Tibial nerve (tissue), 4 donors: ENCODE results near the gene KLRD1. TPM values are rescaled to one million over a fixed set of nuclear protein-coding genes. Genes with fewer than 3 reads are reported as not detected.

Experiments used
- DNase-seq, 2 donors: peaks; one replicate each; pipeline ENCODE4 v3.0.0-alpha.2; 2019; ENCODE audit warnings: low spot score in 2 of 2
- H3K27ac ChIP-seq, 4 donors: fragments of 200-600 bp; sonication (generic) in 3 of 4; one replicate each; pipeline ENCODE4 v1.5.1; 2017 to 2019; ENCODE audit warnings: mild to moderate bottlenecking in 1 of 4
- H3K27me3 ChIP-seq, 2 donors: fragments of 200-600 bp; sonication (generic) in 1 of 2; one replicate each; pipeline versions ENCODE4 v1.5.1 to v1.6.0; 2017 to 2019
- H3K36me3 ChIP-seq, 3 donors: fragments of 200-600 bp; sonication (generic); one replicate each; pipeline ENCODE4 v1.5.1; 2018 to 2019
- H3K4me1 ChIP-seq, 4 donors: fragments of 200-600 bp; sonication (generic) in 3 of 4; one replicate each; pipeline ENCODE4 v1.5.1; 2017 to 2019
- H3K4me3 ChIP-seq, 4 donors: fragments of 200-600 bp; sonication (generic) in 3 of 4; one replicate each; pipeline ENCODE4 v1.5.1; 2017 to 2019; ENCODE audit warnings: mild to moderate bottlenecking in 1 of 4, moderate library complexity in 1 of 4
- H3K9me3 ChIP-seq, 4 donors: fragments of 200-600 bp; sonication (generic) in 3 of 4; one replicate each; pipeline ENCODE4 v1.5.1; 2017 to 2019
- EP300 ChIP-seq, 2 donors: sonication (generic); formaldehyde crosslinking; IDR thresholded peaks; one replicate each; pipeline ENCODE4 v1.6.1; 2017; ENCODE audit warnings: antibody characterized with exemption in 2 of 2, mild to moderate bottlenecking in 1 of 2
- POLR2A ChIP-seq, 2 donors: fragments of 450-650 bp; IDR thresholded peaks; one replicate each; pipeline ENCODE4 v1.6.1; 2017; ENCODE audit warnings: antibody characterized with exemption in 2 of 2, mild to moderate bottlenecking in 2 of 2, moderate library complexity in 2 of 2
- WGBS, 2 donors: methylation state at CpG; one replicate each; pipeline ENCODE4 v1.1.5; 2018; 5-methylcytosine and 5-hydroxymethylcytosine counted together
- total RNA-seq, 4 donors: library from RNA; depleted of rRNA; stranded (reverse); fragments of >200 nt; gene quantifications; one replicate each; pipeline ENCODE4 v1.1.0, GENCODE V29; 2016
- TF ChIP-seq, protein P1 (sequence below), 5 experiments: fragments of 200-600 bp in 3 of 5; fragments of 450-650 bp in 2 of 5; sonication (generic) in 3 of 5; IDR thresholded peaks; one replicate each; pipeline ENCODE4 v1.5.1; 2016 to 2019; ENCODE audit warnings: antibody characterized with exemption in 5 of 5, mild to moderate bottlenecking in 3 of 5, moderate library complexity in 2 of 5

Gene KLRD1
- total RNA-seq, 4 donors from 2014 or later: 0.90 to 2.4 (median 1.4) TPM

- H3K4me1 ChIP-seq: no peaks in the 10 kb centered on the region
- H3K36me3 ChIP-seq: no peaks in the 10 kb centered on the region
- H3K27me3 ChIP-seq: no peaks in the 10 kb centered on the region
- H3K4me3 ChIP-seq: no peak overlapping the region
- H3K9me3 ChIP-seq: no peaks in the 10 kb centered on the region
- no peak for DNase-seq
- TF ChIP-seq, protein P1, sequence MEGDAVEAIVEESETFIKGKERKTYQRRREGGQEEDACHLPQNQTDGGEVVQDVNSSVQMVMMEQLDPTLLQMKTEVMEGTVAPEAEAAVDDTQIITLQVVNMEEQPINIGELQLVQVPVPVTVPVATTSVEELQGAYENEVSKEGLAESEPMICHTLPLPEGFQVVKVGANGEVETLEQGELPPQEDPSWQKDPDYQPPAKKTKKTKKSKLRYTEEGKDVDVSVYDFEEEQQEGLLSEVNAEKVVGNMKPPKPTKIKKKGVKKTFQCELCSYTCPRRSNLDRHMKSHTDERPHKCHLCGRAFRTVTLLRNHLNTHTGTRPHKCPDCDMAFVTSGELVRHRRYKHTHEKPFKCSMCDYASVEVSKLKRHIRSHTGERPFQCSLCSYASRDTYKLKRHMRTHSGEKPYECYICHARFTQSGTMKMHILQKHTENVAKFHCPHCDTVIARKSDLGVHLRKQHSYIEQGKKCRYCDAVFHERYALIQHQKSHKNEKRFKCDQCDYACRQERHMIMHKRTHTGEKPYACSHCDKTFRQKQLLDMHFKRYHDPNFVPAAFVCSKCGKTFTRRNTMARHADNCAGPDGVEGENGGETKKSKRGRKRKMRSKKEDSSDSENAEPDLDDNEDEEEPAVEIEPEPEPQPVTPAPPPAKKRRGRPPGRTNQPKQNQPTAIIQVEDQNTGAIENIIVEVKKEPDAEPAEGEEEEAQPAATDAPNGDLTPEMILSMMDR (IDR thresholded peaks at IDR 0.05): no peak
- TF ChIP-seq EP300 (IDR thresholded peaks at IDR 0.05) (no peak), POLR2A (IDR thresholded peaks at IDR 0.05) (no peak)
- no peak overlapping the region for H3K27ac ChIP-seq
These were observed 16.6 kb upstream of the KLRD1 start for GRCh38 chr12:10291030-10291429.

DNA sequence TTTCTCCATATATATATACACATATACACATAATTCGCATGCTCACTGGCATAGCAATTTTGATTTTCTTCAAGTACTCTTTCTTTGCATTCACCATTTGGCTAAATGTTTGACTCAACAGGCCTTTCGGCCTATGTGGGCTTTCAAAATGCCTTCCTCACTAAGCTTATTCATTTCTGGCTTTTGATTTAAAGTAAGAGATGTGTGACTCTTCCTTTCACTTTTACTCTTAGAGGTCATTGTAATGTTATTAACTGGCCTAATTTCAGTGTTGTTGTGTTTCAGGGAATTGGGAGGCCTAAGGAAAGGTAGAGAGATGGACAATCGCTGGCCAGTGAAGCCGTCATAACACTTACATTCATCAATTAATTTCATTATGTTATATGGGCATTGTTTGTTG is 14.5 kb upstream of the KLRD1 start:
- TF ChIP-seq, protein P1 (IDR thresholded peaks at IDR 0.05): no peak
- TF ChIP-seq EP300 (IDR thresholded peaks at IDR 0.05) (no peak), POLR2A (IDR thresholded peaks at IDR 0.05) (no peak)
- 89 to 93% methylated on average over 4 of the region's 4 CpGs for WGBS, 2 donors
- no peak overlapping the region for H3K27ac ChIP-seq
- no peak for DNase-seq
- H3K27me3 ChIP-seq: no peaks in the 10 kb centered on the region
- H3K9me3 ChIP-seq: no peaks in the 10 kb centered on the region
- no peak overlapping the region for H3K4me3 ChIP-seq
- H3K4me1 ChIP-seq: no peaks in the 10 kb centered on the region
- H3K36me3 ChIP-seq: no peaks in the 10 kb centered on the region

- TF ChIP-seq, protein P1 (IDR thresholded peaks at IDR 0.05): no peak
- no peak for TF ChIP-seq EP300 (IDR thresholded peaks at IDR 0.05)
- no peak for TF ChIP-seq POLR2A (IDR thresholded peaks at IDR 0.05)
- Histone ChIP-seq H3K27me3 (no peaks in the 10 kb centered on the region), H3K36me3 (no peaks in the 10 kb centered on the region), H3K27ac (no peak overlapping the region), H3K4me1 (no peaks in the 10 kb centered on the region), H3K4me3 (no peak overlapping the region), H3K9me3 (no peaks in the 10 kb centered on the region)
- no peak for DNase-seq
- 74 to 92% methylated on average over 3 of the region's 3 CpGs for WGBS, 2 donors
These were observed 14.0 kb upstream of the KLRD1 start for GRCh38 chr12:10293570-10294227.

GRCh38 chr12:10301103-10301502 is 6.6 kb upstream of the KLRD1 start:
- 57 to 61% methylated on average over 1 of the region's 1 CpG for WGBS, 2 donors
- Histone ChIP-seq H3K4me3 (no peak overlapping the region), H3K27ac (no peak overlapping the region), H3K27me3 (no peaks in the 10 kb centered on the region), H3K36me3 (no peaks in the 10 kb centered on the region), H3K9me3 (no peaks in the 10 kb centered on the region), H3K4me1 (no peaks in the 10 kb centered on the region)
- DNase-seq: no peak
- TF ChIP-seq, protein P1 (IDR thresholded peaks at IDR 0.05): no peak
- TF ChIP-seq EP300 (IDR thresholded peaks at IDR 0.05) (no peak), POLR2A (IDR thresholded peaks at IDR 0.05) (no peak)

DNA sequence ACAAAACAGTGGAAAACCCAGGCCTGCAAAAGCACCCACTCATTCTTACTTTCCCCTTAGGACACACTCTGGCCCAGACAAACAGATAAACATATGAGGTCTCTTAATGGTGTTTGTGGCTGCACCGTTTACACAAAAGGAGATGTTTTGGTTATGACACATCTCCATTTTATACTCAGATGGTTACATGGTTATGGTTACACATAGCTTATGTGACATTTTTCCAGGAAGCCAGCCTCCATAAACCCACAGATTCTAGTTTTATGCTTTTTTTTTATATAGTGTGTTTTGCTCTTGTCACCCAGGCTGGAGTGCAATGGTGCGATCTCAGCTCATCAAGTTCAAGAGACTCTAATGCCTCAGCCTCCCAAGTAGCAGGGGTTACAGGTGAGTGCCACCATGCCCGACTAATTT is 3.5 kb upstream of the KLRD1 start:
- H3K27ac ChIP-seq: no peak overlapping the region
- no peak overlapping the region for H3K4me3 ChIP-seq
- no peaks in the 10 kb centered on the region for H3K4me1 ChIP-seq
- no peaks in the 10 kb centered on the region for H3K9me3 ChIP-seq
- TF ChIP-seq EP300 (IDR thresholded peaks at IDR 0.05) (no peak), POLR2A (IDR thresholded peaks at IDR 0.05) (no peak)
- TF ChIP-seq, protein P1 (IDR thresholded peaks at IDR 0.05): no peak
- no peak for DNase-seq
- H3K36me3 ChIP-seq: no peaks in the 10 kb centered on the region
- WGBS, 2 donors: 80 to 83% methylated on average over 3 of the region's 3 CpGs
- H3K27me3 ChIP-seq: no peaks in the 10 kb centered on the region
